K562 (cell line): ENCODE measurements around the gene RABGAP1.

Experiments
- ARHGAP35 ChIP-seq: fragments of 450-650 bp; IDR thresholded peaks from 2 replicates; pipeline ENCODE4 v1.6.1; 2018; ENCODE audit not compliant: partially characterized antibody
- HIVEP1 ChIP-seq: fragments of 250-450 bp; sonication (Bioruptor Pico); IDR thresholded peaks from 2 replicates; pipeline ENCODE4 v1.4.0; 2020; ENCODE audit warnings: mild to moderate bottlenecking
- YY1 ChIP-seq, 3 experiments: IDR thresholded peaks; 2 replicates each; pipeline ENCODE4 v1.6.1; 2011; ENCODE audit warnings: low read length in 2 of 3, mild to moderate bottlenecking in 2 of 3, moderate library complexity in 2 of 3, borderline replicate concordance in 1 of 3, control low read depth in 1 of 3, low read depth in 1 of 3; ENCODE audit not compliant: insufficient read depth in 3 of 3, insufficient replicate concordance in 2 of 3, control insufficient read depth in 1 of 3, insufficient read length in 1 of 3; ENCODE audit errors: extremely low read depth in 1 of 3
- ZNF263 ChIP-seq: sonication (generic); formaldehyde crosslinking; IDR thresholded peaks from 2 replicates; pipeline ENCODE4 v1.8.0; 2022; ENCODE audit warnings: mild to moderate bottlenecking, missing genetic modification reagents, borderline replicate concordance

DNA sequence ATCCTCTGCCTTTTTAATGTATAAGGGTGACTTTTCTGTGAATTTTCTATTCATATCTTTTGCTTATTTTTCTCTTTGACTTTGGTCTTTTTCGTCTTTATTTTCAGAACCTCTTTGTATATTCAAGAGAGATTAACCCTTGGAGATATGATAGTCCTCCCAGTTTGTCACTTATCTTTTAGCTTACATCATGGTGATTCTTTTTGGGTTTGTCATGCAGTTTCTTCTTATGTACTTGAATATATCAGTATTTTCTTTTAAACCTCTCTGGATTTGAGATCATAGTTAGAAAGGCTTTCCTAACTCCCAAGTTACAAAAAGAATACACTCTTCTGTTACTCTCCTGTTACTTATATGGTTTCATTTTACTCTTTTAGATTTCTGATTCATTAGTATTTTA is 65.1 kb downstream of the RABGAP1 start:
- TF ChIP-seq HIVEP1 (CRISPR knock-in tag), result no peak
- no peak for TF ChIP-seq YY1 (IDR thresholded peaks at IDR 0.05; ENCODE audit: borderline replicate concordance in 1 of 3, control insufficient read depth in 1 of 3, extremely low read depth in 1 of 3, insufficient read depth in 3 of 3, insufficient read length in 1 of 3, insufficient replicate concordance in 2 of 3, low read depth in 1 of 3, low read length in 2 of 3)
- no peak for TF ChIP-seq ARHGAP35
- no peak for TF ChIP-seq ZNF263 (CRISPR knock-in tag)
